Measurements from ENCODE around the gene NOC2L.
A peak's percentile ranks its signal among the peaks of the same experiment; 100 is the strongest.

Gene NOC2L

DNA sequence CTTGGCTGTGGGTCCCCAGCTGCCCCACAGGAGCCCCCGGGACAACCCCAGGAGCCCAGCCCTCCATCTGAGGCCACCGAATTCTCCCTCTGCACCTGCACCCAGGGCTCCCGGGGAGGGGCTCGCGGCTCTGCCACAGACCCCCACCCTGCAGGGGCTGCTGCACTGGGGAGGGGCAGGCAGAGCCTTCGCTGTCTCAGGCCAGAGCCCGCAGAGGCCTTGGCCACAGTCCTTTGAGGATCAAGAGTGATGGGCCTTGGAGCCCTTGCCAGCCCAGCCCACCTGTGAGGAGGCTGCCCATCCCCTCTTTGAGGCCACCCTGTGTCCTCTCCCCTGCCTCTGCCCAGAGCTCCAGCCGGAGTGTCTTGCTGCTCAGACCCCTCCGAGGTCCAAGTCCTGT, 16.3 kb upstream of the NOC2L start:
- no peak for DNase-seq (ENCODE audit: low read depth in 1 of 2, low spot score in 1 of 2)

- DNase-seq (ENCODE audit: low read depth in 1 of 2, low spot score in 1 of 2), result no peak
Measured at GRCh38 chr1:974687-975328, 15.8 kb upstream of the NOC2L start.

GRCh38 chr1:974293-974640, 15.2 kb upstream of the NOC2L start:
- DNase-seq (ENCODE audit: low read depth in 1 of 2, low spot score in 1 of 2), result no peak

GRCh38 chr1:973459-974292, 14.6 kb upstream of the NOC2L start:
- DNase-seq (ENCODE audit: low read depth in 1 of 2, low spot score in 1 of 2), result no peak

DNA sequence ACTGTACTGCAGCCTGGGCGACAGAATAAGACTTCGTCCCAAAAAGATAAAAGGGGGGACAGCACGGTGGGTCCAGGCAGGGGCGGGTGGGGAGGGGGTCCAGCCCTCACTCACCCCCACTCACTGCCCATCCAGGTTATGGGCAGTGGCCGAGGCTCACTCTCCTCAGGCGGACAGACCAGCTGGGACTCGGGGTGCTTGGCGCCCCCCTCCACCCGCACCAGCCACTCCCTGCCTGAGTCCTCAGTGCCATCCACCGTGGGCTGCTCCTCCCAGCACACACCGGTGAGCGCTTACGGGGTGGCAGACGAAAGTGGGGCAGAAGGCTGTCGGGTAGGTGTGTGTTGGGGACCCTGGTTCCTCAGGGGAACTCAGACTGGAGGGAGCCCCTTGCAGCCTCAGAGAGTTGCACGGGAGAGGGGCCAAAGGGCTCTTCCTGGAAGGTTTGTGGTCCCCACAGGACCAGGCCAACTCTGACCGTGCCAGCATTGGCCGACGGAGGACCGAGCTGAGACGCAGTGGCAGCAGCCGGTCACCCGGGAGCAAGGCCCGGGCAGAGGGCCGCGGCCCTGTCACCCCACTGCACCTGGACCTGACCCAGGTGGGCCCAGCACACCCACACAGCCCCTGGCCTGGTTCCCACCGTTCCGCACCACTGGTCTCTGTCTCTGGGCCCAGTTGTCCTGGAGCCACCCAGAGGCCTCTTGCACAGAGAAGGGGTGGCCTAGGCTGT, 13.8 kb upstream of the NOC2L start:
- DNase-seq (ENCODE audit: low read depth in 1 of 2, low spot score in 1 of 2), result no peak

DNA sequence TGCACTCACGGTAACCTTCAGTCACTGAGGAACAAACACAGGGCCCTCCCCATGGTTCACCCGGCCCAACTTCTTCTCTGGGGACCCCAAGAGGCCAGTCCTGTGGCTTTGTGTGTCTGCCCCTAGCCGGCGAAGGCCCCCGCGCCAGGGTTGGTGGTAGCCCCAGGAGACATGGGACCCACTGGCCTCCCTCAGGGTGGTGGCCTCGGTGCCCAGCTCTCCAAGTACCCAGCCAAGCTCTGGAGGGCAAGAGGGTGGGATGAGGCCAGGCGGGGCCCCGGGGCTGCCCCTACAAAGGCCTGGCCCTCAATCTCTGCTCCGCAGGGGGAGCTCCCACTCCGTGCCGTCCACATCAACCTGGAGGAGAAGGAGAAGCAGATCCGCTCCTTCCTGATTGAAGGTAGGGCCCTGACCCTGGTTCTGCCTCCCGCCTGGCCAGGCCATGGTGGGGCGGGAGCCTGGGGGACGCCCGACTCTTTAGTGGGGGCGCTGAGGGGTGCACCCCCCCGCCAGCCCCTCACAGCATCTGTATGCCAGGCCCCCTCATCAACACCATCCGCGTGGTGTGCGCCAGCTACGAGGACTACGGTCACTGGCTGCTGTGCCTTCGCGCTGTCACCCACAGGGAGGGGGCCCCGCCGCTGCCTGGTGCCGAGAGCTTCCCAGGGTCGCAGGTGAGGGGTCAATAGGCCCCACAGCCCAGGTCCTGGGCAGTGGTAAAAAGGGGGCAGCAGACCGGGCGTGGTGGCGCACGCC, 12.9 kb upstream of the NOC2L start:
- no peak for DNase-seq (ENCODE audit: low read depth in 1 of 2, low spot score in 1 of 2)

DNA sequence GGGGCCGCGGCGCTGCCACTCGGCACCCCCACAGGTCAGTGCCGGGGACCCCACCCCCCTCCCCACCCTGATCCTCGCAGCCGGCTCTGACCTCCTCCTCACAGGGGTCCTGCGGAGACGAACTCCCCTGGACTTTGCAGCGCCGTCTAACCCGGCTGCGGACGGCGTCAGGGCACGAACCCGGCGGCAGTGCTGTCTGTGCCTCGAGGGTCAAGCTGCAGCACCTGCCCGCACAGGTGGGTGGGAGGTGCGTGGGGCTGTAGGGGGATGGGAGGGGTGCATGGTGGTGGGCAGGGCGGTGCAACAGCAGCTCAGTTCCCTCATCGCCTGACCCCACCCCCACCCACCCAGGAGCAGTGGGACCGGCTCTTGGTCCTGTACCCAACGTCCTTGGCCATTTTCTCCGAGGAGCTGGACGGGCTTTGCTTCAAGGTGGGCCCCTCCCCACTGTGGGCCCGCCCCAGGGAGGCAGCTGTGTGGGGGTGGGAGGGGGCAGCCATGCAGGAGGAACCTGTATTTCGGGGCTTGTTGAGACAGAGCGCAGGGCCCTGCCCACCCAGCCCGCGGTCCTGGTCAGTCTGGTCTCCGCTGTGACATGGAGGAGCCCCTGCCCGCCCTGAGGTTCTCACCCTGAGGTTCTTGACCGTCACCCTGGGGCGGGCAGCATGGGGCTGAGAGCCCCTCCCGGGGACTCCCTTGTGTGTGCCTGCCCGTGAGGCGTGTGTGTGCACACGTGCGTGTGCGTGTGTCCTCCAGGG, 12.1 kb upstream of the NOC2L start:
- no peak for DNase-seq (ENCODE audit: low read depth in 1 of 2, low spot score in 1 of 2)

DNA sequence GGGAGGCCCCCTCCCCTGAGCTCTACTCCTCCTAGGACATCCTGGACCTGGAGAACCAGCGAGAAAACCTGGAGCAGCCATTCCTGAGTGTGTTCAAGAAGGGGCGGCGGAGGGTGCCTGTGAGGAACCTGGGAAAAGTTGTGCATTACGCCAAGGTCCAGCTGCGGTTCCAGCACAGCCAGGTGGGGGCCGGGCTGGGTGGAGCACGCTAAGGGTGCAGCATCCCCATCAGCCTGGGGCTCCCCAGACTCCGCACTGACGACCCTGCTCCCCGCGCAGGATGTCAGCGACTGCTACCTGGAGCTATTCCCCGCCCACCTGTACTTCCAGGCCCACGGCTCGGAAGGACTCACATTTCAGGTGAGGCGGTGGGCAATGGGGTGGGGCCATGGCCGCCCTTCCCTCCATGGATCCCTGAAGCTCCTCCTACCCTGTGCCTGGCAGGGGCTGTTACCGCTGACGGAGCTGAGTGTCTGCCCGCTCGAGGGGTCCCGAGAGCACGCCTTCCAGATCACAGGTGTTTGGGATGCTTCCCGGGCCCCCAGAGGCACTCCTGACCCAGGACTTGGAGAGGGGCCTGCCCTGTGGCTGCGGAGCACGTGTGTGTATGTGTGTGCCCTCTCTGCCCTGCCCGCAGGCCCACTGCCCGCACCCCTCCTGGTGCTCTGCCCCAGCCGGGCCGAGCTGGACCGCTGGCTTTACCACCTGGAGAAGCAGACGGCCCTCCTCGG, 11.4 kb upstream of the NOC2L start:
- no peak for DNase-seq (ENCODE audit: low read depth in 1 of 2, low spot score in 1 of 2)

DNA sequence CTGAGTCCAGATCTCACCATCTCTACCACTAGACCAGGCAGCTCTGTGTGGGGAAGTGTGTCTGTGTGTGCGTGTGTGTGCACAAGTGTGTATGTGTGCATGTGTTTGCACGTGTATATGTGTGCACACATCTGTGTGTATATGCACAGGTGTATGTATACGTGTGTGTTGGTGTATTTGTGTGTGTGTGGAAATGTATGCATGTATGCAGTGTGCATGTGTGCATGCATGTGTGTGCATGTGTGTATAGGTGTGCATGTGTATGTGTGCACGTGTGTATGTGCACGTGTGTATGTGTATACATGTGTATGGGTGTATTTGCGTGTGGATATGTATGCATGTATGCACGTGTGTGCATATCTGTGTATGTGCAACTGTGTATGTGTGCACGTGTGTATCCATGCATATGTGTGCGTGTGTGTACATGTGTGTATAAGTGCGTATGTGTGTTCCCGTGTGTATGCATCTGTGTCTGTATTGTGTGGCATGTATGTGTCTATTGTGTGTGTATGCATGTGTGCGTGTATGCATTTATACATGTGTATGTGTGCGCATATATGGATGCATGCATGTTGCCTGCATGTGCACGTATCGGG, 10.3 kb upstream of the NOC2L start:
- no peak for DNase-seq (ENCODE audit: low read depth in 1 of 2, low spot score in 1 of 2)

GRCh38 chr1:967466-968343, 8.6 kb upstream of the NOC2L start:
- no peak for DNase-seq (ENCODE audit: low read depth in 1 of 2, low spot score in 1 of 2)

- DNase-seq (ENCODE audit: low read depth in 1 of 2, low spot score in 1 of 2), result peak; percentile 65 to 85
Measured at GRCh38 chr1:966704-967300, 7.7 kb upstream of the NOC2L start.

GRCh38 chr1:966135-966703, 7.2 kb upstream of the NOC2L start, which contains the start of gene PLEKHN1:
PLEKHN1 (plus strand) TSS chr1:966482; CDS start chr1:966532, 50 bp downstream.
- DNase-seq (ENCODE audit: low read depth in 1 of 2, low spot score in 1 of 2), result no peak

- DNase-seq (ENCODE audit: low read depth in 1 of 2, low spot score in 1 of 2), result no peak
Measured at GRCh38 chr1:965526-966134, 6.6 kb upstream of the NOC2L start.

DNA sequence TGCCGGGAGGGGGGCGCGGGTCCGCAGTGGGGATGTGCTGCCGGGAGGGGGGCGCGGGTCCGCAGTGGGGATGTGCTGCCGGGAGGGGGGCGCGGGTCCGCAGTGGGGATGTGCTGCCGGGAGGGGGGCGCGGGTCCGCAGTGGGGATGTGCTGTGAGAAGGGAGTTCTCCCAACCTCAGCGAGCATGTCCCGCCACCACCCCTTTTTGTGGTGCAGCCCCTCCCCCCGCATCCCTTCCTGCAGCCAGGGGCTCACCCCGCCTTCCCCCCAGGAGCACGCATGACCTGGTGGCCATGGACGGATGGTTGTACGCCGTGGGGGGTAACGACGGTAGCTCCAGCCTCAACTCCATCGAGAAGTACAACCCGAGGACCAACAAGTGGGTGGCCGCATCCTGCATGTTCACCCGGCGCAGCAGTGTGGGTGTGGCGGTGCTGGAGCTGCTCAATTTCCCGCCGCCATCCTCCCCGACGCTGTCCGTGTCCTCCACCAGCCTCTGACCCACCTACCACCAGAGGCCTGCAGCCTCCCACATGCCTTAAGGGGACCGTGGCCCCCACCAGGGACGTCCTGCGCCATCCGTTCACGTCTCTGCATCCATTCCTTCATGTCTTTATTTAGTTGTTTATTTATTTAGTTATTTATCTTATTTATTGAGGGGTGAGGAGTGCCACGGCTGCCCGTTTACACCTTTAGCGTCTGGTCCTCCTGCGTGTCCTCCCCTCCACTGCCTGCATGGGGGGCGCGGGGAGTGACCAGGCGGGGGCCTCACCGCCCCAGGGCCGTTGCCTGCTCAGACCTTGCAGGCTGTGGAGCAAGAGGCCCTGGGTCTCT, 5.9 kb upstream of the NOC2L start:
- no peak for DNase-seq (ENCODE audit: low read depth in 1 of 2, low spot score in 1 of 2)

GRCh38 chr1:963746-964525, 4.9 kb upstream of the NOC2L start:
- no peak for DNase-seq (ENCODE audit: low read depth in 1 of 2, low spot score in 1 of 2)

- DNase-seq (ENCODE audit: low read depth in 1 of 2, low spot score in 1 of 2), result no peak
Measured at GRCh38 chr1:963301-963651, 4.2 kb upstream of the NOC2L start.

Data from stimulated activated CD4-positive, alpha-beta T cell treated with anti-CD3 and anti-CD28 coated beads, Interleukin-15, amount 100 ng/mL, for 1 hour (primary cell).